Osteocyte (in vitro differentiated cells): ENCODE measurements around the gene SLC16A9. TPM values are rescaled to one million over a fixed set of nuclear protein-coding genes. Genes with fewer than 3 reads are reported as not detected.

Source experiments
- DNase-seq: peaks from one replicate; pipeline ENCODE4 v3.0.0; 2021; ENCODE audit warnings: mixed read lengths; ENCODE audit not compliant: unreplicated experiment; ENCODE audit errors: extremely low spot score
- H3K27ac Mint-ChIP-seq: one replicate; pipeline ENCODE4 v1.8.0; 2021; ENCODE audit warnings: mild to moderate bottlenecking, mixed read lengths; ENCODE audit not compliant: unreplicated experiment
- H3K27me3 Mint-ChIP-seq: one replicate; pipeline ENCODE4 v1.8.0; 2021; ENCODE audit warnings: mixed read lengths; ENCODE audit not compliant: unreplicated experiment
- H3K36me3 Mint-ChIP-seq: one replicate; pipeline ENCODE4 v1.8.0; 2021; ENCODE audit warnings: mixed read lengths; ENCODE audit not compliant: unreplicated experiment
- H3K4me1 Mint-ChIP-seq: one replicate; pipeline ENCODE4 v1.8.0; 2021; ENCODE audit warnings: mixed read lengths; ENCODE audit not compliant: unreplicated experiment
- H3K4me3 Mint-ChIP-seq: one replicate; pipeline ENCODE4 v1.8.0; 2021; ENCODE audit warnings: mild to moderate bottlenecking, moderate library complexity, mixed read lengths; ENCODE audit not compliant: unreplicated experiment
- H3K9me3 Mint-ChIP-seq: one replicate; pipeline ENCODE4 v1.8.0; 2021; ENCODE audit warnings: mixed read lengths; ENCODE audit not compliant: unreplicated experiment
- CTCF ChIP-seq: fragments of 200-600 bp; sonication (generic); IDR thresholded peaks from 2 replicates; pipeline ENCODE4 v1.5.0; 2021; ENCODE audit warnings: antibody characterized with exemption, mild to moderate bottlenecking, moderate library complexity
- total RNA-seq: library from RNA; stranded (reverse); gene quantifications from 2 replicates; pipeline ENCODE4 v1.2.1, GENCODE V29; 2021

Gene SLC16A9
- total RNA-seq, 1 donor from 2014 or later: 0.32 TPM

GRCh38 chr10:59657724-59658123, 51.9 kb downstream of the SLC16A9 start:
- peaks cover 10% of the 10 kb centered on the region for H3K9me3 Mint-ChIP-seq
- H3K27me3 Mint-ChIP-seq: no peaks in the 10 kb centered on the region
- H3K4me3 Mint-ChIP-seq: no peak overlapping the region
- TF ChIP-seq CTCF: no peak
- H3K4me1 Mint-ChIP-seq: no peaks in the 10 kb centered on the region
- no peak overlapping the region for H3K27ac Mint-ChIP-seq
- no peak for DNase-seq
- H3K36me3 Mint-ChIP-seq: no peaks in the 10 kb centered on the region

GRCh38 chr10:59655309-59655708, 54.3 kb downstream of the SLC16A9 start:
- H3K36me3 Mint-ChIP-seq: no peaks in the 10 kb centered on the region
- H3K4me1 Mint-ChIP-seq: no peaks in the 10 kb centered on the region

GRCh38 chr10:59654007-59654406, 55.6 kb downstream of the SLC16A9 start:
- Mint-ChIP-seq H3K27ac (no peak overlapping the region), H3K4me3 (no peak overlapping the region), H3K4me1 (no peaks in the 10 kb centered on the region), H3K27me3 (no peaks in the 10 kb centered on the region), H3K9me3 (no peaks in the 10 kb centered on the region), H3K36me3 (no peaks in the 10 kb centered on the region)
- DNase-seq: no peak
- TF ChIP-seq CTCF: no peak

More at GRCh38 chr10:59655309-59655708, 54.3 kb downstream of the SLC16A9 start:
- no peak for TF ChIP-seq CTCF
- H3K27me3 Mint-ChIP-seq: no peaks in the 10 kb centered on the region
- H3K4me3 Mint-ChIP-seq: no peak overlapping the region
- no peak for DNase-seq
- no peak overlapping the region for H3K27ac Mint-ChIP-seq
- H3K9me3 Mint-ChIP-seq: peaks cover 10% of the 10 kb centered on the region

- H3K27me3 Mint-ChIP-seq: no peaks in the 10 kb centered on the region
- H3K4me3 Mint-ChIP-seq: no peak overlapping the region
- H3K4me1 Mint-ChIP-seq: peaks cover 4% of the 10 kb centered on the region
- no peak overlapping the region for H3K27ac Mint-ChIP-seq
- no peaks in the 10 kb centered on the region for H3K36me3 Mint-ChIP-seq
- no peak for TF ChIP-seq CTCF
- H3K9me3 Mint-ChIP-seq: no peaks in the 10 kb centered on the region
- no peak for DNase-seq
Measured at GRCh38 chr10:59651902-59652301, 57.7 kb downstream of the SLC16A9 start.

GRCh38 chr10:59649606-59650346, 59.9 kb downstream of the SLC16A9 start:
- Mint-ChIP-seq H3K27ac (no peak overlapping the region), H3K36me3 (peaks cover 4% of the 10 kb centered on the region), H3K4me1 (peaks cover 4% of the 10 kb centered on the region), H3K9me3 (peaks cover 11% of the 10 kb centered on the region), H3K4me3 (no peak overlapping the region), H3K27me3 (no peaks in the 10 kb centered on the region)
- no peak for TF ChIP-seq CTCF
- DNase-seq: no peak
